Measurements from ENCODE around the gene PAN3. TPM values are rescaled to one million over a fixed set of nuclear protein-coding genes. Genes with fewer than 3 reads are reported as not detected.

The PAN3 gene
- total and polyA plus RNA-seq, 2 experiments from 2014 or later = 27.4 to 58.2 TPM

DNA sequence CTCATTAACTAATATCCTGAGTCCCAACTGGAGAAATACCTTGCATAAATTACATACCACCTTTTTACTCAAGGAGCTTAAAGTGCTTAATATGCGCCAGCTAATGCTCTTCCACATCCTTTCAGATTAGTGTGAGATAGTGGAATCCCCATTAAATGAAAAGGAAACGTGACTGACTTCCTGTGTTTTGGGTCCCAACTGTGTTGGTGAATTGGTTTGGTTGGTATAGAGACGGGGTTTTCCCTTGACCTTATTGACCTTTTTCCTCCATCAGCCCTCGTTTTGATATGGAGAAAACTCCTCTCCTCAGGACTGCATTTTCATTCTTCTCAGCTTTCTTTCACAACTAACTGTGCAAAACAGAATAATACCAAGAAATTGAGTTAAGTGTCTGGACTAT is 163.5 kb downstream of the PAN3 start (continued):
- TF ChIP-seq, protein P1, sequence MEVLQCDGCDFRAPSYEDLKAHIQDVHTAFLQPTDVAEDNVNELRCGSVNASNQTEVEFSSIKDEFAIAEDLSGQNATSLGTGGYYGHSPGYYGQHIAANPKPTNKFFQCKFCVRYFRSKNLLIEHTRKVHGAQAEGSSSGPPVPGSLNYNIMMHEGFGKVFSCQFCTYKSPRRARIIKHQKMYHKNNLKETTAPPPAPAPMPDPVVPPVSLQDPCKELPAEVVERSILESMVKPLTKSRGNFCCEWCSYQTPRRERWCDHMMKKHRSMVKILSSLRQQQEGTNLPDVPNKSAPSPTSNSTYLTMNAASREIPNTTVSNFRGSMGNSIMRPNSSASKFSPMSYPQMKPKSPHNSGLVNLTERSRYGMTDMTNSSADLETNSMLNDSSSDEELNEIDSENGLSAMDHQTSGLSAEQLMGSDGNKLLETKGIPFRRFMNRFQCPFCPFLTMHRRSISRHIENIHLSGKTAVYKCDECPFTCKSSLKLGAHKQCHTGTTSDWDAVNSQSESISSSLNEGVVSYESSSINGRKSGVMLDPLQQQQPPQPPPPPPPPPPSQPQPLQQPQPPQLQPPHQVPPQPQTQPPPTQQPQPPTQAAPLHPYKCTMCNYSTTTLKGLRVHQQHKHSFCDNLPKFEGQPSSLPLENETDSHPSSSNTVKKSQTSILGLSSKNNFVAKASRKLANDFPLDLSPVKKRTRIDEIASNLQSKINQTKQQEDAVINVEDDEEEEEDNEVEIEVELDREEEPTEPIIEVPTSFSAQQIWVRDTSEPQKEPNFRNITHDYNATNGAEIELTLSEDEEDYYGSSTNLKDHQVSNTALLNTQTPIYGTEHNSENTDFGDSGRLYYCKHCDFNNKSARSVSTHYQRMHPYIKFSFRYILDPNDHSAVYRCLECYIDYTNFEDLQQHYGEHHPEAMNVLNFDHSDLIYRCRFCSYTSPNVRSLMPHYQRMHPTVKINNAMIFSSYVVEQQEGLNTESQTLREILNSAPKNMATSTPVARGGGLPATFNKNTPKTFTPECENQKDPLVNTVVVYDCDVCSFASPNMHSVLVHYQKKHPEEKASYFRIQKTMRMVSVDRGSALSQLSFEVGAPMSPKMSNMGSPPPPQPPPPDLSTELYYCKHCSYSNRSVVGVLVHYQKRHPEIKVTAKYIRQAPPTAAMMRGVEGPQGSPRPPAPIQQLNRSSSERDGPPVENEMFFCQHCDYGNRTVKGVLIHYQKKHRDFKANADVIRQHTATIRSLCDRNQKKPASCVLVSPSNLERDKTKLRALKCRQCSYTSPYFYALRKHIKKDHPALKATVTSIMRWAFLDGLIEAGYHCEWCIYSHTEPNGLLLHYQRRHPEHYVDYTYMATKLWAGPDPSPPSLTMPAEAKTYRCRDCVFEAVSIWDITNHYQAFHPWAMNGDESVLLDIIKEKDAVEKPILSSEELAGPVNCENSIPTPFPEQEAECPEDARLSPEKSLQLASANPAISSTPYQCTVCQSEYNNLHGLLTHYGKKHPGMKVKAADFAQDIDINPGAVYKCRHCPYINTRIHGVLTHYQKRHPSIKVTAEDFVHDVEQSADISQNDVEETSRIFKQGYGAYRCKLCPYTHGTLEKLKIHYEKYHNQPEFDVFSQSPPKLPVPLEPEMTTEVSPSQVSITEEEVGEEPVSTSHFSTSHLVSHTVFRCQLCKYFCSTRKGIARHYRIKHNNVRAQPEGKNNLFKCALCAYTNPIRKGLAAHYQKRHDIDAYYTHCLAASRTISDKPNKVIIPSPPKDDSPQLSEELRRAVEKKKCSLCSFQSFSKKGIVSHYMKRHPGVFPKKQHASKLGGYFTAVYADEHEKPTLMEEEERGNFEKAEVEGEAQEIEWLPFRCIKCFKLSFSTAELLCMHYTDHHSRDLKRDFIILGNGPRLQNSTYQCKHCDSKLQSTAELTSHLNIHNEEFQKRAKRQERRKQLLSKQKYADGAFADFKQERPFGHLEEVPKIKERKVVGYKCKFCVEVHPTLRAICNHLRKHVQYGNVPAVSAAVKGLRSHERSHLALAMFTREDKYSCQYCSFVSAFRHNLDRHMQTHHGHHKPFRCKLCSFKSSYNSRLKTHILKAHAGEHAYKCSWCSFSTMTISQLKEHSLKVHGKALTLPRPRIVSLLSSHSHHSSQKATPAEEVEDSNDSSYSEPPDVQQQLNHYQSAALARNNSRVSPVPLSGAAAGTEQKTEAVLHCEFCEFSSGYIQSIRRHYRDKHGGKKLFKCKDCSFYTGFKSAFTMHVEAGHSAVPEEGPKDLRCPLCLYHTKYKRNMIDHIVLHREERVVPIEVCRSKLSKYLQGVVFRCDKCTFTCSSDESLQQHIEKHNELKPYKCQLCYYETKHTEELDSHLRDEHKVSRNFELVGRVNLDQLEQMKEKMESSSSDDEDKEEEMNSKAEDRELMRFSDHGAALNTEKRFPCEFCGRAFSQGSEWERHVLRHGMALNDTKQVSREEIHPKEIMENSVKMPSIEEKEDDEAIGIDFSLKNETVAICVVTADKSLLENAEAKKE (CRISPR knock-in tag; IDR thresholded peaks at IDR 0.05) = no peak
- TF ChIP-seq NANOG (IDR thresholded peaks at IDR 0.05; ENCODE audit: borderline replicate concordance) = no peak

- H3K4me2 ChIP-seq = no peak overlapping the region
- H3K4me1 ChIP-seq (ENCODE audit: insufficient read depth) = peaks cover 19% of the 10 kb centered on the region
- ATAC-seq (no peak), DNase-seq (ENCODE audit: low spot score) (no peak)
- no peak overlapping the region for H3K4me3 Mint-ChIP-seq
- no peak overlapping the region for H3K4me3 ChIP-seq
- H3K9me3 Mint-ChIP-seq = no peaks in the 10 kb centered on the region
- no peak overlapping the region for H3K27ac ChIP-seq (ENCODE audit: low read depth)
- H3K27me3 ChIP-seq (ENCODE audit: insufficient read depth) = no peaks in the 10 kb centered on the region
- peaks cover 31% of the 10 kb centered on the region for H3K36me3 Mint-ChIP-seq (ENCODE audit: low read depth)
- no peak overlapping the region for H3K27ac Mint-ChIP-seq
- H3K4me1 Mint-ChIP-seq = peaks cover 34% of the 10 kb centered on the region
- no peaks in the 10 kb centered on the region for H3F3A ChIP-seq (replicated peaks; ENCODE audit: low read depth)
- H3K9me2 ChIP-seq (ENCODE audit: insufficient read depth) = no peaks in the 10 kb centered on the region
- H3K79me2 ChIP-seq (replicated peaks; ENCODE audit: insufficient read depth) = no peaks in the 10 kb centered on the region
- peaks cover 15% of the 10 kb centered on the region for H3K36me3 ChIP-seq (ENCODE audit: insufficient read depth)
- peaks cover 6% of the 10 kb centered on the region for H3K27me3 Mint-ChIP-seq (ENCODE audit: insufficient read depth, low read depth, poor library complexity)
- no peak overlapping the region for H2AFZ ChIP-seq
- H4K20me1 ChIP-seq (replicated peaks; ENCODE audit: insufficient read depth) = no peaks in the 10 kb centered on the region
- TF ChIP-seq STAT1 (IDR thresholded peaks at IDR 0.05; ENCODE audit: unreplicated experiment) (no peak), JUNB (IDR thresholded peaks at IDR 0.05; ENCODE audit: unreplicated experiment) (no peak), ETS1 (IDR thresholded peaks at IDR 0.05) (no peak), EZH2phosphoT487 (IDR thresholded peaks at IDR 0.05; ENCODE audit: unreplicated experiment) (no peak), CTCF (conservative IDR thresholded peaks at IDR 0.05; ENCODE audit: low read depth in 2 of 2) (no peak), ZNF114 (CRISPR knock-in tag; IDR thresholded peaks at IDR 0.05) (no peak), CREB1 (CRISPR knock-in tag; IDR thresholded peaks at IDR 0.05; ENCODE audit: low read depth) (no peak)
- TF ChIP-seq, protein P2, sequence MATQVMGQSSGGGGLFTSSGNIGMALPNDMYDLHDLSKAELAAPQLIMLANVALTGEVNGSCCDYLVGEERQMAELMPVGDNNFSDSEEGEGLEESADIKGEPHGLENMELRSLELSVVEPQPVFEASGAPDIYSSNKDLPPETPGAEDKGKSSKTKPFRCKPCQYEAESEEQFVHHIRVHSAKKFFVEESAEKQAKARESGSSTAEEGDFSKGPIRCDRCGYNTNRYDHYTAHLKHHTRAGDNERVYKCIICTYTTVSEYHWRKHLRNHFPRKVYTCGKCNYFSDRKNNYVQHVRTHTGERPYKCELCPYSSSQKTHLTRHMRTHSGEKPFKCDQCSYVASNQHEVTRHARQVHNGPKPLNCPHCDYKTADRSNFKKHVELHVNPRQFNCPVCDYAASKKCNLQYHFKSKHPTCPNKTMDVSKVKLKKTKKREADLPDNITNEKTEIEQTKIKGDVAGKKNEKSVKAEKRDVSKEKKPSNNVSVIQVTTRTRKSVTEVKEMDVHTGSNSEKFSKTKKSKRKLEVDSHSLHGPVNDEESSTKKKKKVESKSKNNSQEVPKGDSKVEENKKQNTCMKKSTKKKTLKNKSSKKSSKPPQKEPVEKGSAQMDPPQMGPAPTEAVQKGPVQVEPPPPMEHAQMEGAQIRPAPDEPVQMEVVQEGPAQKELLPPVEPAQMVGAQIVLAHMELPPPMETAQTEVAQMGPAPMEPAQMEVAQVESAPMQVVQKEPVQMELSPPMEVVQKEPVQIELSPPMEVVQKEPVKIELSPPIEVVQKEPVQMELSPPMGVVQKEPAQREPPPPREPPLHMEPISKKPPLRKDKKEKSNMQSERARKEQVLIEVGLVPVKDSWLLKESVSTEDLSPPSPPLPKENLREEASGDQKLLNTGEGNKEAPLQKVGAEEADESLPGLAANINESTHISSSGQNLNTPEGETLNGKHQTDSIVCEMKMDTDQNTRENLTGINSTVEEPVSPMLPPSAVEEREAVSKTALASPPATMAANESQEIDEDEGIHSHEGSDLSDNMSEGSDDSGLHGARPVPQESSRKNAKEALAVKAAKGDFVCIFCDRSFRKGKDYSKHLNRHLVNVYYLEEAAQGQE (IDR thresholded peaks at IDR 0.05; ENCODE audit: unreplicated experiment) = no peak
Observed at GRCh38 chr13:28306325-28306724, 168.0 kb downstream of the PAN3 start.

Measured in GM23338 (cell line).